Measurements from ENCODE around the gene ENTPD5. TPM values are rescaled to one million over a fixed set of nuclear protein-coding genes. Genes with fewer than 3 reads are reported as not detected.

ENTPD5 gene
- total RNA-seq, 1 donor from 2014 or later: 16.0 TPM

DNA sequence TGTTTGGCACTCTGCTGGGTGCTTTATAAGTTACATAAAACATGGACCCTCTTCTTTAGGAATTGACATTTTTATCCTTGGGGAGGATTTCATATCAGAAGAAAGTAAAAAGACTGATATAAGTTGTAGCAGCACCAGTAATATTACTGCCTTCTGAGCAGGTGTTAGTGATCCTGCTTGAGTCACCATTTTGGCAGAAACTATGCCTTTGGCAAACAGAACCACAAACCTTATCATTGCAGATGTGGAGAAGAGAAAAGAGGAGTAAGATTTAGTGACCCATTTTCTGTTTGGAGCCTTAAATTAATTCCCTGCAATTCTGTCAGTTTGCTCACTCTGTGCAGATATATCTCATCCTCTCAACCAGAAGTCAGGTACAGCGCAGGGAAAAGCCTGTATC, 109.4 kb downstream of the ENTPD5 start:
- Mint-ChIP-seq H3K4me1 (ENCODE audit: unreplicated experiment) (no peaks in the 10 kb centered on the region), H3K4me3 (ENCODE audit: unreplicated experiment) (peak overlapping the region; percentile 26), H3K36me3 (ENCODE audit: low read depth, unreplicated experiment) (peaks cover 58% of the 10 kb centered on the region), H3K9me3 (ENCODE audit: unreplicated experiment) (no peaks in the 10 kb centered on the region), H3K27me3 (ENCODE audit: unreplicated experiment) (no peaks in the 10 kb centered on the region), H3K27ac (ENCODE audit: unreplicated experiment) (no peak overlapping the region)
- DNase-seq (ENCODE audit: low spot score): no peak
- TF ChIP-seq, protein P1, sequence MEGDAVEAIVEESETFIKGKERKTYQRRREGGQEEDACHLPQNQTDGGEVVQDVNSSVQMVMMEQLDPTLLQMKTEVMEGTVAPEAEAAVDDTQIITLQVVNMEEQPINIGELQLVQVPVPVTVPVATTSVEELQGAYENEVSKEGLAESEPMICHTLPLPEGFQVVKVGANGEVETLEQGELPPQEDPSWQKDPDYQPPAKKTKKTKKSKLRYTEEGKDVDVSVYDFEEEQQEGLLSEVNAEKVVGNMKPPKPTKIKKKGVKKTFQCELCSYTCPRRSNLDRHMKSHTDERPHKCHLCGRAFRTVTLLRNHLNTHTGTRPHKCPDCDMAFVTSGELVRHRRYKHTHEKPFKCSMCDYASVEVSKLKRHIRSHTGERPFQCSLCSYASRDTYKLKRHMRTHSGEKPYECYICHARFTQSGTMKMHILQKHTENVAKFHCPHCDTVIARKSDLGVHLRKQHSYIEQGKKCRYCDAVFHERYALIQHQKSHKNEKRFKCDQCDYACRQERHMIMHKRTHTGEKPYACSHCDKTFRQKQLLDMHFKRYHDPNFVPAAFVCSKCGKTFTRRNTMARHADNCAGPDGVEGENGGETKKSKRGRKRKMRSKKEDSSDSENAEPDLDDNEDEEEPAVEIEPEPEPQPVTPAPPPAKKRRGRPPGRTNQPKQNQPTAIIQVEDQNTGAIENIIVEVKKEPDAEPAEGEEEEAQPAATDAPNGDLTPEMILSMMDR (IDR thresholded peaks at IDR 0.05; ENCODE audit: unreplicated experiment): no peak

Other genes starting within 250 kb of the ENTPD5 start
- gene PTGR2, start 167.5 kb downstream of the ENTPD5 start, total RNA-seq (ENCODE audit: unreplicated experiment): 3.6 TPM
- 39.0 TPM for gene ZNF410, start 132.4 kb downstream of the ENTPD5 start, total RNA-seq (ENCODE audit: unreplicated experiment)
- gene FAM161B, start 69.2 kb downstream of the ENTPD5 start, total RNA-seq (ENCODE audit: unreplicated experiment): 3.2 TPM
- 22.9 TPM for gene COQ6, start 69.0 kb downstream of the ENTPD5 start, total RNA-seq (ENCODE audit: unreplicated experiment)
- 2.3 TPM for gene BBOF1, start 61 bp upstream of the ENTPD5 start, total RNA-seq (ENCODE audit: unreplicated experiment)
- 17.1 TPM for gene ALDH6A1, start 65.2 kb upstream of the ENTPD5 start, total RNA-seq (ENCODE audit: unreplicated experiment)
- gene LIN52, start 65.7 kb upstream of the ENTPD5 start, total RNA-seq (ENCODE audit: unreplicated experiment): 7.3 TPM
- gene VSX2, start 220.2 kb upstream of the ENTPD5 start, total RNA-seq (ENCODE audit: unreplicated experiment): not detected